HG03469 (cell line): ENCODE measurements around the gene CSNK2A3.
"Not testable (repeated sequence)": the region's sequence is repeated elsewhere in the genome, so short reads cannot be mapped to it uniquely, and the experiment has no call there.

ENCODE experiments used
- ATAC-seq: cut with Tn5 transposase; IDR thresholded peaks from one replicate; pipeline ENCODE4 v1.9.1; 2021; ENCODE audit warnings: mild to moderate bottlenecking, moderate library complexity, moderate number of reproducible peaks; ENCODE audit not compliant: unreplicated experiment

CSNK2A3 gene

GRCh38 chr11:11352878-11353277, at the start of gene CSNK2A3:
TSS of gene CSNK2A3 (minus strand) at chr11:11353250. CDS start at chr11:11353119, 131 bp downstream.
- not testable (repeated sequence) for ATAC-seq

- no peak for ATAC-seq
These were observed 49.0 kb upstream of the CSNK2A3 start for GRCh38 chr11:11401960-11402535.

- ATAC-seq: no peak
These were observed 47.7 kb upstream of the CSNK2A3 start for GRCh38 chr11:11400635-11401232.

- no peak for ATAC-seq
These were observed 47.1 kb upstream of the CSNK2A3 start for GRCh38 chr11:11400121-11400520.

GRCh38 chr11:11397781-11398180, 44.7 kb upstream of the CSNK2A3 start:
- no peak for ATAC-seq

- no peak for ATAC-seq
These were observed 44.0 kb upstream of the CSNK2A3 start for GRCh38 chr11:11397036-11397415.

GRCh38 chr11:11396301-11397035, 43.4 kb upstream of the CSNK2A3 start:
- ATAC-seq: no peak

- no peak for ATAC-seq
These were observed 42.1 kb upstream of the CSNK2A3 start for GRCh38 chr11:11395126-11395525.

- no peak for ATAC-seq
These were observed 41.2 kb upstream of the CSNK2A3 start for GRCh38 chr11:11394241-11394640.

GRCh38 chr11:11391796-11392463, 38.9 kb upstream of the CSNK2A3 start:
- ATAC-seq: no peak

GRCh38 chr11:11391169-11391568, 38.1 kb upstream of the CSNK2A3 start:
- no peak for ATAC-seq

GRCh38 chr11:11390068-11390771, 37.2 kb upstream of the CSNK2A3 start:
- ATAC-seq: no peak

- ATAC-seq: no peak
These were observed 36.2 kb upstream of the CSNK2A3 start for GRCh38 chr11:11389238-11389637.

GRCh38 chr11:11387622-11388305, 34.7 kb upstream of the CSNK2A3 start:
- ATAC-seq: no peak

GRCh38 chr11:11387207-11387606, 34.2 kb upstream of the CSNK2A3 start:
- no peak for ATAC-seq

GRCh38 chr11:11384829-11385228, 31.8 kb upstream of the CSNK2A3 start:
- ATAC-seq: no peak

GRCh38 chr11:11383995-11384394, 30.9 kb upstream of the CSNK2A3 start:
- no peak for ATAC-seq

GRCh38 chr11:11382858-11383532, 29.9 kb upstream of the CSNK2A3 start:
- ATAC-seq: no peak

GRCh38 chr11:11381471-11382105, 28.5 kb upstream of the CSNK2A3 start:
- no peak for ATAC-seq
